Mammary microvascular endothelial cell (primary cell): ENCODE results near the gene OR2A2. TPM values are rescaled to one million over a fixed set of nuclear protein-coding genes. Genes with fewer than 3 reads are reported as not detected.

ENCODE experiments used
- total RNA-seq: library from RNA; depleted of rRNA; stranded (reverse); fragments of >200 nt; gene quantifications from 2 replicates; pipeline ENCODE4 v1.2.3, GENCODE V29; 2015

The OR2A2 gene
- total RNA-seq, result not detected in 2 replicates

GRCh38 chr7:144109283-144109682 is at the start of gene OR2A2:
Gene OR2A2, plus strand, starts transcription at chr7:144109583. Its CDS starts 0 bp downstream, at chr7:144109583.

GRCh38 chr7:144069511-144069910 is 39.9 kb upstream of the OR2A2 start, which contains the start of gene OR2A25:
Gene OR2A25, plus strand, starts transcription at chr7:144069811. Its CDS starts 4,409 bp downstream, at chr7:144074220.

GRCh38 chr7:144085978-144086377 is 23.4 kb upstream of the OR2A2 start, which contains the start of gene OR2A12:
Gene OR2A12, plus strand, starts transcription at chr7:144086278. Its CDS starts 8,830 bp downstream, at chr7:144095108.

GRCh38 chr7:144122876-144123275 is 13.5 kb downstream of the OR2A2 start, which contains the start of gene OR2A14:
Gene OR2A14, plus strand, starts transcription at chr7:144123176. Its CDS starts 5,937 bp downstream, at chr7:144129113.

Other genes starting within 250 kb of the OR2A2 start
- gene TCAF1, start 207.4 kb upstream of the OR2A2 start, total RNA-seq, result 26.8 and 33.3 TPM in 2 replicates
- not detected in 2 replicates for gene OR2F2, start 174.3 kb upstream of the OR2A2 start, total RNA-seq
- not detected in 2 replicates for gene OR2F1, start 154.7 kb upstream of the OR2A2 start, total RNA-seq
- gene OR6B1, start 109.3 kb upstream of the OR2A2 start, total RNA-seq, result not detected in 2 replicates
- gene OR2A5, start 60.6 kb upstream of the OR2A2 start, total RNA-seq, result not detected in 2 replicates
- gene OR2A25, start 39.8 kb upstream of the OR2A2 start, total RNA-seq, result not detected in 2 replicates
- not detected in 2 replicates for gene OR2A12, start 23.3 kb upstream of the OR2A2 start, total RNA-seq
- gene OR2A14, start 13.6 kb downstream of the OR2A2 start, total RNA-seq, result not detected in 2 replicates
- gene CTAGE4, start 73.9 kb downstream of the OR2A2 start, total RNA-seq, result 0.33 TPM in 1 of 2 replicates, not detected in the other
- 0.69 and 0.73 TPM in 2 replicates for gene ARHGEF35, start 86.2 kb downstream of the OR2A2 start, total RNA-seq
- under 0.01 TPM in 1 of 2 replicates, not detected in the other for gene OR2A42, start 130.0 kb downstream of the OR2A2 start, total RNA-seq
- gene OR2A7, start 155.2 kb downstream of the OR2A2 start, total RNA-seq, result not detected in 2 replicates
- not detected in 2 replicates for gene CTAGE8, start 159.7 kb downstream of the OR2A2 start, total RNA-seq
- gene OR2A1, start 202.8 kb downstream of the OR2A2 start, total RNA-seq, result not detected in 2 replicates
- 0.53 and 0.54 TPM in 2 replicates for gene ARHGEF5, start 245.8 kb downstream of the OR2A2 start, total RNA-seq